T1000 (cell line): ENCODE measurements around the gene E2F8.
"Not testable (repeated sequence)": the region's sequence is repeated elsewhere in the genome, so short reads cannot be mapped to it uniquely, and the experiment has no call there.

Experiments used
- DNase-seq: peaks from one replicate; lab custom pipeline; 2025; ENCODE audit warnings: mixed read lengths; lab: John Stamatoyannopoulos, UW

E2F8 gene, protein sequence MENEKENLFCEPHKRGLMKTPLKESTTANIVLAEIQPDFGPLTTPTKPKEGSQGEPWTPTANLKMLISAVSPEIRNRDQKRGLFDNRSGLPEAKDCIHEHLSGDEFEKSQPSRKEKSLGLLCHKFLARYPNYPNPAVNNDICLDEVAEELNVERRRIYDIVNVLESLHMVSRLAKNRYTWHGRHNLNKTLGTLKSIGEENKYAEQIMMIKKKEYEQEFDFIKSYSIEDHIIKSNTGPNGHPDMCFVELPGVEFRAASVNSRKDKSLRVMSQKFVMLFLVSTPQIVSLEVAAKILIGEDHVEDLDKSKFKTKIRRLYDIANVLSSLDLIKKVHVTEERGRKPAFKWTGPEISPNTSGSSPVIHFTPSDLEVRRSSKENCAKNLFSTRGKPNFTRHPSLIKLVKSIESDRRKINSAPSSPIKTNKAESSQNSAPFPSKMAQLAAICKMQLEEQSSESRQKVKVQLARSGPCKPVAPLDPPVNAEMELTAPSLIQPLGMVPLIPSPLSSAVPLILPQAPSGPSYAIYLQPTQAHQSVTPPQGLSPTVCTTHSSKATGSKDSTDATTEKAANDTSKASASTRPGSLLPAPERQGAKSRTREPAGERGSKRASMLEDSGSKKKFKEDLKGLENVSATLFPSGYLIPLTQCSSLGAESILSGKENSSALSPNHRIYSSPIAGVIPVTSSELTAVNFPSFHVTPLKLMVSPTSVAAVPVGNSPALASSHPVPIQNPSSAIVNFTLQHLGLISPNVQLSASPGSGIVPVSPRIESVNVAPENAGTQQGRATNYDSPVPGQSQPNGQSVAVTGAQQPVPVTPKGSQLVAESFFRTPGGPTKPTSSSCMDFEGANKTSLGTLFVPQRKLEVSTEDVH

DNA sequence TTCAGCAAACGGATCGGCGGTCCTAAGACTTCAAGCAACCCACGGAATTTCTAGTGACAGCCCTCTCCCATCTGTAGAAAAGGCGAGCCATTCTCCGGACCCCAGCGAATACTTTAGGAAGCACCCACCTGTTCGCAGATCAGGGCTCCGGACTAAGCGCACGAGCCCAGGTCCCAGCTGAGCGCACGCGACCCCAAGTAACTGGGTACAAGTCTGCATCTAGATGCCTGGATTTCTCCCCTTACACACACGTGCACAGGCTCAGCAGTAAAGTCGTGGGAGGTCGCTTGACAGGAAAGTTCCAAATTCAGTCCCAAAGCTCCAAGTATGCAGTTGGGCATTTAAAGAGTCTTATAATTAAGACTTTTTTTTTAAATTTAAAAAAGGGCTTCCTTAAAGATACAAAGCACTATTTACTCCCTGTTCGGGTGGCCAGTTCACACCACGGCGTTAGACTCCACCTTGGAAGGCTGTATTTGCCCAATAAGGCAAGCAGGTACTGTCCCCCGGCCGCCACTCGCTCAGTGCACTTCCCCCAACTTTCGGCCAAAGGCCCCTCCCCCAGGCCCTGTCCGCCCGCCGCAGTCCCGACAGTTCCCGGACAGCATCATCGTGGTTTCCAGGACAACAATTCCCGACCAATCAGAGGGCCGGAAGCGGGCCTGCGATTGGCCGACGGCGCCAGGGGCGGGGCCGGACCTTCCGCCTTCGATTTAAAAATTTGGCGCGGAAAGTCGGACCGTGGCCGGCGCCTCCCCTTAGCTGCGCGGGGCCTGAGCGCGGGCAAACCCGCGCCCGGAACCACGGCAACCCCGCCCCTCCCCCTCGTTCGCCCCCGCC lies at the start of gene E2F8:
E2F8 (minus strand) TSS at position 526 of the 840 bp plus-strand sequence. CDS start 824 bp downstream, outside the sequence.
- peak; percentile 84 for DNase-seq

DNA sequence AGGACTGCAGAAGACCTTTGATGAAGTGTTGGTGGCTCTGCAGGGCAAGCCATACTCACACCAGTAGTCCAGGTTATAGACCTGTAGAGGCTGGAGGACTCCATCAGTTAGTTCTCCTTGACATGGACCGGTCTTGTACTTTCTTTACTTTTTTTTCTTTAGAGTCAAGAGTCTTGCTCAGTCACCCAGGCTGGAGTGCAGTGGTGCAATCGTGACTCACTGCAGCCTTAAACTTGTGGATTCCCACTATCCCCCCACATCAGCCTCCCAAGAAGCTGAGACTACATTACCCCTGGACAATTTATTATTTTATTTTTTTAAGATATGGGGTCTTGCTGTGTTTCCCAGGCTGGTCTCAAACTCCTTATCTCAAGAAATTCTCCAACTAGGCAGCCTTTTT lies 49.6 kb upstream of the E2F8 start:
- no peak for DNase-seq

DNA sequence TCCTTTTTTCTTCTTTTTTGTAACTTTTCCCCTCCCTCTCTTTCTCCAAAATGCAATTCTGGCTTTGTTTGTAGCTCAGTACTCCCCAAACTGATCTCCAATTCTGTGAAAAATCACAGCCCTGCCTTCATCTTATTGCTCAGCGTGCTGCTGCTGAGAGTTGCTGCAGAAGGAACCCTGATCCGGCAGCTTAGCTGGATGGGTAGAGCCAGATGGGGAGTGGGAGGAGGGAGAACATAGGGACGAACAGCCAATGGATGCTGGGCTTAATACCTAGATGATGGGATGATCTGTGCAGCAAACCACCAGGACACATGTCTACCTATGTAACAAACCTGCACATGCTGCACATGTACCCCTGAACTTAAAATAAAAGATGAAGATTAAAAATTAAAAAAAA lies 47.5 kb upstream of the E2F8 start:
- DNase-seq, result no peak

- no peak for DNase-seq
Measured at GRCh38 chr11:19286411-19286810, 45.7 kb upstream of the E2F8 start.

GRCh38 chr11:19284881-19285280 lies 44.1 kb upstream of the E2F8 start:
- no peak for DNase-seq

- DNase-seq, result no peak
Measured at GRCh38 chr11:19283991-19284390, 43.2 kb upstream of the E2F8 start.

DNA sequence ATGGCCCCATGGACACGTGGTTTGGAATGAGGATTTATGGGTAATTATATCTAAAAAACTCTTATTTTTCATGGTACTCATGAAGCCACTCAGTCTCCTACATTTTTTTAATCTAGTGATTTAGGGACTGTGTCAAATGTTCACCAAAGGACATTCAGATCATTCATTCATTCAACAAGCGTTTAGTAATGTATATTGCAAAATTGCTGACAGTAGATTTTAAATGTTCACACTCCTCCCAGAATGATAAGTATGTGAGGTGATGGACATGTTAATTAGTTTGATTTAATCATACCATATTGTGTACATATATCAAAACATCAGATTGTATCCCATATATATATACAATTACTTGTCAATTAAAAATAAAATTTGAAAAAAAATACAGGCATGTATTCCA lies 40.8 kb upstream of the E2F8 start:
- DNase-seq, result no peak

- no peak for DNase-seq
Measured at GRCh38 chr11:19281041-19281440, 40.3 kb upstream of the E2F8 start.

- DNase-seq, result no peak
Measured at GRCh38 chr11:19279451-19279850, 38.7 kb upstream of the E2F8 start.

DNA sequence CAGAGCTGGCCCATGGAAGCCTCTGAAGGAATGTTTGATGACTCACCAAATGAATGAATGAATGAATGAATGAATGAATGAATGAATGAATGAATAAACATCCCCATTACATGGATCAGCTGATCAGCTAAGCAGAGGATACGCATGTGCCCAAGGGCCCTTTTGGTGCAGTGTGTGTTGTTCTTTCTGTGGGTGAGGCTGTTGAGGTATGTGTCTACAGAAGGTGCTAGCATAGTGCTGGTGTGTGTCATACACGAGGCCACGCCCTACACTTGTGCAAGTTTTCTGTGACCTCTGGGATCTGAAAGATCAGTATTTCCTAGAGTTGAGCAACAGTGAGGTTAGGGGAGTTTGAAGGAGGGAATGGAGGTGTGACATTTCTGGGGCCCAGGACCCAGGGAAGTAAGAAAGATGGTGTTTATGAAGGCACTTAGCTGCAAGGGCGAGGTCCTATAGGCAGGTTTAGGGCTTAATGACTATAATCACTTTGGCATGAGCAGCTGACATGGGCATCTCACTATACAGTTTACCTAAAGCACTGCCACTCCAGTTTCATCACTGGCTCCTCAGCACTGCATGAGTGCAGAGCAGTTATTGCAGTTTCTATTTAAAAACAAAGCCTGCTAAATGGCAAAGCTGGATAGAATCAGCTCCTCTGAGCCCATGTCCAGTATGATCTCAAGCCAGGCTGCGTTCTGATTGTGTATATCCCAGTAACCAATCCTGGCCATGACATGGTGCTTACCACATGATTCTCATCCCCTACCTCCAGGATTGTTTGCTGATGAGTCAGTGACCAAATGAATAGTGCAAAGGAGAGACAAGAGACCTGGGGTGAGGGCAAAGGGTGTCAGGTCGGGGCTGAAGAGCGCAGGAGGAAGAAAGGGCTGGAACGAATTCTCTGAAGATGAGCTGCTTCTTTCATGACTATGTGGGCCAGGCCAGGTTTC lies 36.4 kb upstream of the E2F8 start:
- DNase-seq, result no peak

DNA sequence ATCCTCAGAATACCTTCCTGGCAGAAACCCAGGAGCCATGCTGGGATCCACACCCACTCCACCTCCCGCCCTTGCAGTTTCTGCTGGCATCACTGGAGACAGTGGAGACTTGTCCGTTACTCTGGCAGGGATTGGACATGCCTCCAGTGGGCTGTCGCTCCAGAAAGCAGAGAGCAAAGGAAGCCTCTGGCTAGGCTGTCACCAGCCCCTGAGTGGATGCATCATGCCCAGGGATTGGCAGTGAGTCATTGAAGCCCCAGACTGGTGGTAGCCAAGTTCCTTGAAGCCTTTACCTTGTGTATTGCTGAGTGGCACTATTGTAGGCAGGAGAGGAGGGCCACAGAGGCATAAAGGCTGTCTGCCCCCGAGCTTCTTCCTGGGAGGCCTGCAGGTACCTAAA lies 34.8 kb upstream of the E2F8 start:
- DNase-seq, result no peak

DNA sequence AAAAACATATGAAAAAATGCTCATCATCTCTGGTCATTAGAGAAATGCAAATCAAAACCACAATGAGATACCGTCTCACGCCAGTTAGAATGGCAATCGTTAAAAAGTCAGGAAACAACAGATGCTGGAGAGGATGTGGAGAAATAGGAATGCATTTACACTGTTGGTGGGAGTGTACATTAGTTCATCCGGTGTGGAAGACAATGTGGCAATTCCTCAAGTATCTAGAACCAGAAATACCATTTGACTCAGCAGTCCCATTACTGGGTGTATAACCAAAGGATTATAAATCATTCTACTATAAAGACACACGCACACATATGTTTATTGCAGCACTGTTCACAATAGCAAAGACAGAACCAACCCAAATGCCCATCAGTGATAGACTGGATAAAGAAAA lies 32.5 kb upstream of the E2F8 start:
- DNase-seq, result not testable (repeated sequence)

GRCh38 chr11:19268909-19269308 lies 28.2 kb upstream of the E2F8 start:
- DNase-seq, result no peak

- DNase-seq, result no peak
Measured at GRCh38 chr11:19267567-19267966, 26.8 kb upstream of the E2F8 start.

DNA sequence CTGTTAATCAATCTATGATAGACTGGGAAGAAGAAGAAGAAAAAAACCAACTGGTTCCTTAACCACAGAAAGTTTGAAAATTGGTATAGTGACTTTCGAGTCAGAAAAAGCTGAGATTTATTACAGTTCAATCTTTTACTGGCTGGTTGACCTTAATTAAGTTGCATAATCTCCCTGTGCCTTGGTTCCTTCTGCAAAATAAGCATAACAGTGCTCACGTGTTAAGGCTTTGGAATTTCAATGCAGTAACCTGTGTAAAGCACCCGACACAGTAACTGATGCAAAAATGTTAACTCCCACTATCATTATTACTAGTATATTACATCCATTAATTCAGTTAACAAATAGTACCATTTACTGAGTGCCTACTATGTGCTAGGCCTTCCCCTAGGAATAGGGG lies 22.6 kb upstream of the E2F8 start:
- no peak for DNase-seq

DNA sequence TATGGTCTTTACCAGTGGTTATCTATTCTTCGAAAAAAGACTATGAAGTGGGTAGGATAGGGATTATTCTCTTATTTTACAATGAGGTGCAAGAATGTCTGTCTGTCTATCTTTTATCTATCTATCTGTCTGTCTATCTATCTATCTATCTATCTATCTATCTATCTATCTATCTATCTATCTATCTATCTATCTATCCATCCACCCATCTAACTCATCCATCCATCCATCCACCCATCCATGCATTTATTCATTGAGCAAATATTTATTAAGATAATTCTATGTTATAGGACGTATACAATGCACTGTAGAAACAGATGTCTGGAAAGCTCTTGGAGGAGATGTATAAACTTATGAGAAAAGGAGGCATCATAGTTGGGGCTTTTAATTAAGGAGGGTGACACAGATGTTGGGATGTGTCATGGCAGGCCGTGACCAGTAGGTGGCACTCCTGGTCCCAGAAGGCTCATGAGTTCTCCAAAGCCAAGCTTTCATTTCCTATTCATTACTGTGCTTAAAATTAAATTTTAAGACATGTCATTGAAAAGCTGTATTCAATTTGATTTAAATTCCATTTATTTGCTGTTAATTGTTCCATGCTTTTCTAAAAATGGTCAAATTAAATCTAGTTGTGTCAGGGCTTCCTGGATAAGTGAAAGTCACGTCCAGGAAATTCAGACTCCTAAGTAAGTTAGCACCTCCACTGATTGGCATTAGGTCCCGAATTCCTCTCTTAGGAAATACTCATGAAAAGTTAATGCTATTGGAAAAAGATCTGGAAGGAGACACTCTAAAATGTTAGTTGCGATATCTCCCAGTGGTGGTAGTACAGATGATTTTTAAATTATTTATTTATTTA lies 19.0 kb upstream of the E2F8 start:
- DNase-seq, result peak; percentile 10

GRCh38 chr11:19258641-19259230 lies 18.0 kb upstream of the E2F8 start:
- no peak for DNase-seq

DNA sequence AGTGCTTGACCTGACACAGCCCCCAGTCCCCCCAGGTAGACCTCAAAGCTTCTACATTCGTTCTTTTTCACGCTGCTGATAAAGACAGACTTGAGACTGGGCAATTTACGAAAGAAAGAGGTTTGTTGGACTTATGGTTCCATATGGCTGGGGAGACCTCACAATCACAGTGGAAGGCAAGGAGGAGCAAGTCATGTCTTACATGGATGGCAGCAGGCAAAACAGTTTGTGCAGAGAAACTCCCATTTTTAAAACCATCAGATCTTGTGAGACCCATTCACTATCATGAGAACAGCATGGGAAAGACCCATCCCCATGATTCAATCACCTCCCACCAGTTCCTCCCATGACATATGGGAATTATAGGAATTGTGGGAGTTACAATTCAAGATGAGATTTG lies 13.7 kb upstream of the E2F8 start:
- DNase-seq, result not testable (repeated sequence)

- no peak for DNase-seq
Measured at GRCh38 chr11:19253817-19254216, 13.1 kb upstream of the E2F8 start.
